ENCODE measurements around the gene NLRX1.
A peak's percentile ranks its signal among the peaks of the same experiment; 100 is the strongest.
"Not testable (repeated sequence)": the region's sequence is repeated elsewhere in the genome, so short reads cannot be mapped to it uniquely, and the experiment has no call there.

The NLRX1 gene

GRCh38 chr11:119168471-119169281, at the start of gene NLRX1:
Gene NLRX1 (plus strand): TSS chr11:119168725. CDS start chr11:119171404, 2,679 bp downstream.
- DNase-seq (ENCODE audit: low spot score), result peak; percentile 77

DNA sequence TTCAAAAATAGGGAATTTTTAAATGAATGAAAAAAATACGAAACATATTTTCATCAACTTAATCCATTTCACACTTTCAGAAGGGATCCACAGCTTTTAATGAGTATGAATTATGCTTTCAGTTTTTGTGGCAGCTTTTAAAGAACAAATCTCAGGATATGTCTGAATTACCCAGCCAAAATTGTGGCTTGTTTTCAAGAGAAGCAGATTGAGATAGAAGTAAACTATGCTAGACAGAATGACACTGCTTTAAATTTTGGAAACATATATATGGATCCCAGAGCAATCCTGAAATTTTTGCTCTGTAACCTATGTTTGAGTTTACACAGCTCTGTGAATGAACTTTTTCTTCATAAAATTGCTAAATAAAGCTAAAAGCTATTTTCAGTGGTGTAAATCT, 49.6 kb upstream of the NLRX1 start:
- DNase-seq (ENCODE audit: low spot score), result no peak

DNA sequence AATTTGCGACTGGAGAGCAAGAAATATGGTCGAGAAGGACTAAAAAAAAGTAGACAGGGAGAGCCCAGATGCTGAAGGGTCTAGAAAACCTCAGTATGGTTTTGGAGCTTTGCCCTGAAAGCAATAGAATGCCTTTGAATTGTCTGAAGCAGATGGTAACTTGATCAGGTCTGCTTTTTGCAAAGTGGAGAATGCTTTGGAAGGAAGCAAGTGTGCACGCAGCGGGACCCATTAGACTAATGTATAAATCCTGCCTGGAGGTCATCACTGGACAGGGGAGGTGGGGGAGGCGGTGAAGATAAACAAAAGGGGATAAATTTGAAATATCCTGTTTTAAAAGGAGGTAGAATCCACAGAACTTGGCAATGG, 47.9 kb upstream of the NLRX1 start:
- DNase-seq (ENCODE audit: low spot score), result no peak

- DNase-seq (ENCODE audit: low spot score), result peak; percentile 99
Measured at GRCh38 chr11:119121008-119121810, 47.3 kb upstream of the NLRX1 start, which contains the start of gene HINFP. Gene HINFP (plus strand): TSS chr11:119121580. CDS start chr11:119126945, 5,365 bp downstream.

DNA sequence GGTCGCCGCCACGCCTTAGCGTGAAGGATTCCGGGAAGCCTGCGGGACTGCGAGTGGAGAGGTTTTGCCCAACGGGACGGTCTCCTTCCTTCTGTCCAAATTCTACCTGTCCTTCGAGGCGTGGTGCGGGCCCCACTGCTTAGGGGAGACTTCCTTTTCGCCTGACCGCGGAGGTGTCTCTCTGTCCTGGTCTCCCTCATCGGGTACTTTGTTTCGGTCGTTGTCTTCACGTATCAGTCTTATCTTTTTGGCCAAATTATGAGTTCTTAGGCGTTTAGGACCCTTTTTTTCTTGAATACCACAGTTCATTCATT, 46.8 kb upstream of the NLRX1 start:
- no peak for DNase-seq (ENCODE audit: low spot score)

DNA sequence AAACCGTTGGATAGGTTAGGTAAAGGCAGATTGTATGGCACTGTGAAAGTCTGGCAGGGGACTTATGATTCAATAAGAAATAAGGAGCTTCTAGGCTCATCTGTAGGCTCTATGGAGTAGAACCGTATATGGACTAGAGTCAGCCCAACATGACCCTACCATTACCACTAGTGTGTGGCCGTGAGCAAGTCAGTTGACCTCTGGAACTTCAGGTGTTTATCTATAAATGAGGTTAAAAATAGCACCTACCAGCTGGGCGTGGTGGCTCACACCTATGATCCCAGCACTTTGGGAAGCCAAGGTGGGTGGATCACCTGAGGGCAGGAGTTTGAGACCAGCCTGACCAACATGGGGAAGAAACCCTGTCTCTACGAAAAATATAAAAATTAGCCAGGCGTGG, 42.7 kb upstream of the NLRX1 start:
- no peak for DNase-seq (ENCODE audit: low spot score)

DNA sequence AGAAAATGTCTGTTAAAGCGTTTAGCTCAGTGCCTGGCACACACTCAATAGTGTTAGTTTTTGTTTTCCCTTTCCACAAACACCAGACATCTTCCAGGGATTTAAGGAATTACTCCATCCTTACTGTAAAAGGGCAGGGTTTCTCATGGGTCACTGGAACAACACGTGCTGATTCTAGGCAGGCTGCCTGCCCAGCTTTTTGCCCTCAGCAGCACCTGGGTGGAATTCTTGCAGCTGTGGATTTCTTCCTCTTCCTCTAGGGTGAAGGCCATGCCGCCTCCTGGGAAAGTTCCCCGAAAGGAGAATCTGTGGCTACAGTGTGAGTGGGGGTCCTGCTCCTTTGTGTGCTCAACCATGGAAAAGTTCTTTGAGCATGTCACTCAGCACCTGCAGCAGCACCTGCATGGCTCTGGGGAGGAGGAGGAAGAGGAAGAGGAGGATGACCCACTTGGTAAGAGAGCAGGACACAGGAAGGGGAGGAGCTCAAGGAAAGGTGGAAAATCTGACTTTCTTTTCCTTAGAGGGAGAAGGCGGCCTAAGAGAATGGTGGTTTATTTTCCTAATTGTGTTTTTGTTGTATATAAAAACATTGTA, 41.8 kb upstream of the NLRX1 start:
- no peak for DNase-seq (ENCODE audit: low spot score)

GRCh38 chr11:119130662-119131061, 37.9 kb upstream of the NLRX1 start:
- no peak for DNase-seq (ENCODE audit: low spot score)

DNA sequence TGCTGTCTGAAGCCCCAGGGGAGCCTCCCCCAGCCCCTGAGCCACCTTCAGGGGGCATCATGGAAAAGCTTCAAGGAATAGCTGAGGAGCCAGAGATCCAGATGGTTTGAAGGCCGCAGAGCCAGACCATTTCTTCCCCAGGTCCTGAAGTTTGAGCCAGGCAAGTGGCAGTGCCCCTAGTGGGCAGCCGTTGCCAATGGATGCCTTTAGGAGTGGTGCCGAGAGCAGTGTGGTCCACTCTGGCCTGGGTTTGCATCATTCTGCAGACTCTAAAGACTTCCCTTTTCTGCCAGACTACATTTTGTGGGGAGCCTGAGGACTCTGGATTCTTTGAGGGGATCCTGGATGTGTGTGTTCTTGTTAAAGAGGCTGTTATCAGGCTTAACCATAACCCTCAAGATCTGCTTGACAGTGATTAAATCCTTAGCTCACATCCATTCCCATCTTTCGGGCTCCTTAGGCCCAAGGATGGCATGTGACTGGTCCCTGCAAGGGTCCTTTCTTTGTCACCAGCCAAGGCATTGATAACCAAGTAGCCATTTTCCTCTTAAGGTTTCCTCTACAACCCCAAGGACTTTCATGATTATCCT, 34.0 kb upstream of the NLRX1 start:
- no peak for DNase-seq (ENCODE audit: low spot score)

DNA sequence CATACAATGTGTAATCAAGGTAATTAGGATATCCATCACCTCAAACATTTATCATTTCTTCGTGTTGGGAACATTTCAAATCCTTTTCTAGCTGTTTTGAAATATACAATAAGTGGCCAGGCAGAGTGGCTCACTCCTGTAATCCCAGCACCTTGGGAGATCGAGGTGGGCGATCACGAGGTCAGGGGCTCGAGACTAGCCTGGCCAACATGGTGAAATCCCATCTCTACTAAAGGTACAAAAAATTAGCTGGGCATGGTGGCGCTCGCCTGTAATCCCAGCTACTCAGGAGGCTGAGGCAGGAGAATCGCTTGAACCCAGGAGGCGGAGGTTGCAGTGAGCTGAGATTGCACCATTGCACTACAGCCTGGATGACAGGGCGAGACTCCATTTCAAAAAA, 29.2 kb upstream of the NLRX1 start:
- not testable (repeated sequence) for DNase-seq (ENCODE audit: low spot score)

DNA sequence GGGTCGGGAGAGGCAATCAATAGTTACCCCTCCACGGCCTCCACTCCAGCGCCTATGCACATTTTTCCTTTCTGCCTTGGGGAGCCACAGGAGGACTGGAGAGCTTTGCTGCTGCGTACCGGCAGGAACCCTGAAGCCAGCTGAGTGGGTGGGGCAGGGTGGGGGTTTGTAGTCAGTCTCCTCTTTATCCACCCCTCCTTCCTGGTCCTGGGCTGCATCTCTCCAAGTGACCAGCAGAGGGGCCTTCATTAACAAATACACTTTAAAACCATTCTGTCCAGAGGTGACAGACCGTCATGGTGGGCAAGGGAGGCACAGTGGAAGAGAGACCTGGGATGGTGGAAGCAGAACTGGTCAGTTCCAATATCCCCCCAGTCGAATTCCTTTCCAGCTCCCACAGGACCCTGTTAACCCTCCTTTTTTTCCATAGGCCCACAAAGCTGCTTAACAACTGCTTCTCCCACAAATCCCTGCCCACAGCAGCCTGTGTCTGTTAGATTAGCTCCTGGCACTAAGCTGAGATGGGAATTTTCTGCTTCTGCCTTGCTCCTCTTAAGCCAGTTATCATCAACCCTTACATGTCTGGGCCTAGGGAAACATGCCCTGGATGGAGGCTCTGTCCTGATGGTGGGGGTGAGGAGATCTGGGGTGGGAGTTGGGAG, 23.6 kb upstream of the NLRX1 start:
- no peak for DNase-seq (ENCODE audit: low spot score)

- no peak for DNase-seq (ENCODE audit: low spot score)
Measured at GRCh38 chr11:119145551-119145950, 23.0 kb upstream of the NLRX1 start.

DNA sequence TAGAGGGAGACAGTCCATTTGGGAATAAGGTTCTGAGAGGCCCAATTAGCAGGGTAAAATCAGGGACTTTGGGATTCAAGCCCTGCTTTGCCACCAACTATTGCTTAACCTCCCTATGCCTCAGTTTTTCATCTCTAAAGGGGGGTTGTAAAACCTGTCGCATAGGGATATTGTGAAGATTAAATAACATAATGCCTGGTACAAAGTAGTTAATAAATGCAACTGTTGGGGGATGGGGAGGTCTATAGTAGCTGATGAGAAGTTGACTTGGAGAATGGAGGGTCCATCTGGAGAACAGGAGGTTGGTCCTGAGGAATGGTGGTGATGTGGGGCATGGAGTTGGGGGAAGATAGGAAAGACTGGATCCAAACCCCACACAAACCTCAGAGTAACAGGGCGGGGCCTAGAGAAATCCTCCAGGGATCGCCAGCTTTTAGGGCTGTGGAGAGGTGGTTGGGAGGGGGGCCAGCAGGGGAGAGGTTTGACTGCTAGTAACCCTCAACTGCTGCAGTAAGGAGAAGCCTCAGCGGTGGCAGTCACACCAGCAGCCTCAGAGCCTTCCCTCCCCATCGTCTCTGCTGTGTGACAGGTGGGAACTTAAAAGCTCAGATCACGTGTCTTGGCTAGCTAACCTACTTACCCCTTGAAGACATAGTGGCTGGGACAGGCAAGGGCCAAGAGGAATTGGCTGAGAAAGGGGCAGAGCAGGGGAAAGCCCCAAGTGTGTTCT, 20.8 kb upstream of the NLRX1 start:
- no peak for DNase-seq (ENCODE audit: low spot score)

DNA sequence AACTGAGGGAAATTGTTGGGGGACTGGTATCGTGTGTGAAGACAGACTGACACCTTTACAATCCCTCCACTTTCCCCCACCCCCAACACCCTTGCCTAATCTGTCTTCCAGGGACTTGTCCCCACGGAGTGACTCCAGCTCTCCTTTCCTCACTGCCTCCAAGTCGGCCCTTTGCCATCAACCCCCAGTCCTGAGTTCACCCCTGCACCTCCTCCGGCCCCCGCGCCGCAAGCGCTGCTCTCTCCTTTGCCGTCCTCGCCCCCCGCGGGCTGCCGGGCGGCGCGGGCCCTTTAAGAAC, 19.9 kb upstream of the NLRX1 start:
- DNase-seq (ENCODE audit: low spot score), result no peak

- no peak for DNase-seq (ENCODE audit: low spot score)
Measured at GRCh38 chr11:119149018-119149785, 19.3 kb upstream of the NLRX1 start, which contains the start of gene ABCG4. Gene ABCG4 (plus strand): TSS chr11:119149052. CDS start chr11:119149966, 914 bp downstream.

DNA sequence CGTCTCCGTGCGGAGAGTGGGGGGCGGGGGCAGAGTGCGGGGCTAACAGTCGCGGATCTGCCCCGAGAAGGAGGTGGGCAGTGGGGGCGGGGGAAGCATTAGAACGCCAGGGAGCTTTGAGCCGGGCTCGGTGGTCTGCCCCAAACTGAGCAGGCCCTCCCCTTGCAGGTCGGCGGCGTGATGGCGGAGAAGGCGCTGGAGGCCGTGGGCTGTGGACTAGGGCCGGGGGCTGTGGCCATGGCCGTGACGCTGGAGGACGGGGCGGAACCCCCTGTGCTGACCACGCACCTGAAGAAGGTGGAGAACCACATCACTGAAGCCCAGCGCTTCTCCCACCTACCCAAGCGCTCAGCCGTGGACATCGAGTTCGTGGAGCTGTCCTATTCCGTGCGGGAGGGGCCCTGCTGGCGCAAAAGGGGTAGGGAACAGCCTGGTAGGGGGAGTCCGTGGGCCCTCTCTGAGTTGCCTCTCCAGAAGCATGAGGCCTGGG, 18.7 kb upstream of the NLRX1 start:
- DNase-seq (ENCODE audit: low spot score), result no peak

DNA sequence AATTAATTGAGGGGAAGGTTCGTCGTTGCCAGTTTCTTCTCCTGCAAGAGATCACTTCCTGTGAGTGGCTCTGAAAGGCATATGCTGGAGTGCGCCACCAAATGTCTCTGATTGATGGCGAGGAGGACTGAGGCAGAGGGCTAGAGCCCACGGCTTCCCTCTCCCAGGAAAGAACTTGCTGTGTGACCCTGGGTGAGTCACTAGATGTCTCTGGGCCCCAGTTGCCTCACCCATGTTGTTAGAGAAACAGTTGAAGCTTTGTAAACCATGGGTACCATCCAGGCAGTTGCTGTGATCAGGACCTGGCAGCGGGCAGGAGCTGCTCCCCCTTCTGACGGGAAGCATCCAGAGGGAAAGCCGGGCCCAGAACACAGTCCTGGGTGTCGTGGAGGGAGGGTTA, 16.5 kb upstream of the NLRX1 start:
- DNase-seq (ENCODE audit: low spot score), result no peak

DNA sequence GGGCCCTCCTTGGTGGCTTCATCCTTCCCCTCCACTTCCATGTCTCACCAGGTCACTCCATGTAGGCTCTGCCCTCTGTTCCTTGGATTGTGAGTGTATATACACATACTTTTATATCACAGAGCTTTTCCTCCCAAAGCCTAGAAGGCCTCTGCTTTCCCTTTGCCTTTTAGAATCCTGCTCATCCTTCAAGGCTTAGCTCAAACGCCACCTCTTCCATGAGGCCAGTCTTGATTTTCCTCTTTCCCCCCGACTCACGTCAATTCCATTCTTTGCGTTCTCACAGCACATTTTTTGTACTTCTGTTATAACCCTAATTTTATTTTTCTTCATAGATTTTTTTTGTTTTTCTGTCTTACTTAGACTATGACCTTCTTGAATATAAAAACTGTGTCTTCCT, 15.9 kb upstream of the NLRX1 start:
- no peak for DNase-seq (ENCODE audit: low spot score)

GRCh38 chr11:119153049-119153818, 15.3 kb upstream of the NLRX1 start:
- DNase-seq (ENCODE audit: low spot score), result no peak

- DNase-seq (ENCODE audit: low spot score), result no peak
Measured at GRCh38 chr11:119154178-119154577, 14.3 kb upstream of the NLRX1 start.

All from putamen (tissue), 1 donor.